ENCODE data around the gene SNAPC1. TPM values are rescaled to one million over a fixed set of nuclear protein-coding genes. Genes with fewer than 3 reads are reported as not detected.
A peak's percentile ranks its signal among the peaks of the same experiment; 100 is the strongest.
"Not testable (repeated sequence)": the region's sequence is repeated elsewhere in the genome, so short reads cannot be mapped to it uniquely, and the experiment has no call there.

Gene SNAPC1
- total RNA-seq (ENCODE audit: insufficient read depth, low replicate concordance) = 20.7 TPM

- peak; percentile 99 for DNase-seq (ENCODE audit: low spot score)
Measured at GRCh38 chr14:61761959-61762786, at the start of gene SNAPC1. TSS of gene SNAPC1 (plus strand) at chr14:61762420. CDS start at chr14:61762461, 41 bp downstream.

- DNase-seq (ENCODE audit: low spot score) = no peak
Measured at GRCh38 chr14:61713724-61714437, 48.3 kb upstream of the SNAPC1 start.

GRCh38 chr14:61716956-61717355 is 45.3 kb upstream of the SNAPC1 start:
- no peak for DNase-seq (ENCODE audit: low spot score)

GRCh38 chr14:61718039-61718438 is 44.2 kb upstream of the SNAPC1 start:
- DNase-seq (ENCODE audit: low spot score) = no peak

- no peak for DNase-seq (ENCODE audit: low spot score)
Measured at GRCh38 chr14:61719344-61720293, 42.6 kb upstream of the SNAPC1 start.

GRCh38 chr14:61720294-61720661 is 41.9 kb upstream of the SNAPC1 start:
- no peak for DNase-seq (ENCODE audit: low spot score)

- no peak for DNase-seq (ENCODE audit: low spot score)
Measured at GRCh38 chr14:61720741-61721140, 41.5 kb upstream of the SNAPC1 start.

- DNase-seq (ENCODE audit: low spot score) = no peak
Measured at GRCh38 chr14:61724133-61724532, 38.1 kb upstream of the SNAPC1 start.

GRCh38 chr14:61726778-61727658 is 35.2 kb upstream of the SNAPC1 start:
- no peak for DNase-seq (ENCODE audit: low spot score)

- no peak for DNase-seq (ENCODE audit: low spot score)
Measured at GRCh38 chr14:61730756-61731373, 31.4 kb upstream of the SNAPC1 start.

GRCh38 chr14:61733972-61734371 is 28.2 kb upstream of the SNAPC1 start:
- no peak for DNase-seq (ENCODE audit: low spot score)

- no peak for DNase-seq (ENCODE audit: low spot score)
Measured at GRCh38 chr14:61736751-61737150, 25.5 kb upstream of the SNAPC1 start.

GRCh38 chr14:61737915-61738314 is 24.3 kb upstream of the SNAPC1 start:
- DNase-seq (ENCODE audit: low spot score) = no peak

- no peak for DNase-seq (ENCODE audit: low spot score)
Measured at GRCh38 chr14:61739133-61739532, 23.1 kb upstream of the SNAPC1 start.

GRCh38 chr14:61742371-61742770 is 19.8 kb upstream of the SNAPC1 start:
- DNase-seq (ENCODE audit: low spot score) = no peak

- DNase-seq (ENCODE audit: low spot score) = no peak
Measured at GRCh38 chr14:61744238-61744637, 18.0 kb upstream of the SNAPC1 start.

- DNase-seq (ENCODE audit: low spot score) = not testable (repeated sequence)
Measured at GRCh38 chr14:61746346-61746745, 15.9 kb upstream of the SNAPC1 start.

GRCh38 chr14:61746881-61747280 is 15.3 kb upstream of the SNAPC1 start:
- DNase-seq (ENCODE audit: low spot score) = no peak

GRCh38 chr14:61747342-61747741 is 14.9 kb upstream of the SNAPC1 start:
- DNase-seq (ENCODE audit: low spot score) = no peak

GRCh38 chr14:61749264-61749663 is 13.0 kb upstream of the SNAPC1 start:
- no peak for DNase-seq (ENCODE audit: low spot score)
